HepG2 (cell line): ENCODE data around the gene APOA1. TPM values are rescaled to one million over a fixed set of nuclear protein-coding genes. Genes with fewer than 3 reads are reported as not detected.
A peak's percentile ranks its signal among the peaks of the same experiment; 100 is the strongest.

Experiments used
- ATF1 ChIP-seq: IDR thresholded peaks from 2 replicates; pipeline ENCODE4 v1.6.1; 2016; ENCODE audit warnings: mild to moderate bottlenecking, control low read depth
- EP300 ChIP-seq, 3 experiments: sonication (generic) in 1 of 3; formaldehyde crosslinking in 1 of 3; IDR thresholded peaks; 2 replicates each; pipeline versions ENCODE4 v1.5.1 to v1.6.1; 2011 to 2020; ENCODE audit warnings: low read depth in 2 of 3, low read length in 2 of 3, borderline replicate concordance in 1 of 3, improper control_type of control experiment in 1 of 3, mild to moderate bottlenecking in 1 of 3, missing genetic modification reagents in 1 of 3, moderate library complexity in 1 of 3
- HMGXB3 ChIP-seq: sonication (generic); formaldehyde crosslinking; IDR thresholded peaks from 2 replicates; pipeline ENCODE4 v1.4.0; 2020; ENCODE audit warnings: missing genetic modification reagents, borderline replicate concordance
- HOMEZ ChIP-seq: IDR thresholded peaks from 2 replicates; pipeline ENCODE4 v1.6.1; 2016; ENCODE audit warnings: low read depth
- KDM6A ChIP-seq: IDR thresholded peaks from 2 replicates; pipeline ENCODE4 v1.6.1; 2016; ENCODE audit warnings: low read depth
- LCORL ChIP-seq, 2 experiments: fragments of 450-650 bp in 1 of 2; sonication (generic) in 1 of 2; formaldehyde crosslinking in 1 of 2; IDR thresholded peaks; 2 replicates each; pipeline versions ENCODE4 v1.5.0 to v1.6.1; 2017 to 2020; ENCODE audit warnings: antibody characterized with exemption in 1 of 2, missing genetic modification reagents in 1 of 2
- NCOA2 ChIP-seq: sonication (generic); formaldehyde crosslinking; IDR thresholded peaks from 2 replicates; pipeline ENCODE4 v1.8.0; 2022; ENCODE audit warnings: inconsistent platforms
- POLR2A ChIP-seq, 2 experiments: IDR thresholded peaks; 2 replicates each; pipeline ENCODE4 v1.6.1; 2011; ENCODE audit warnings: low read depth in 2 of 2, low read length in 2 of 2, mild to moderate bottlenecking in 1 of 2, moderate library complexity in 1 of 2; ENCODE audit not compliant: insufficient read depth in 1 of 2
- REST ChIP-seq, 2 experiments: IDR thresholded peaks; 2 replicates each; pipeline ENCODE4 v1.6.1; 2011 to 2012; ENCODE audit warnings: low read length in 2 of 2, borderline replicate concordance in 1 of 2, low read depth in 1 of 2, mild to moderate bottlenecking in 1 of 2, moderate library complexity in 1 of 2
- SMC3 ChIP-seq: IDR thresholded peaks from 2 replicates; pipeline ENCODE4 v1.6.1; 2011; ENCODE audit warnings: low read length, improper control_type of control experiment
- SP2 ChIP-seq: sonication (generic); formaldehyde crosslinking; IDR thresholded peaks from 2 replicates; pipeline ENCODE4 v1.5.1; 2020; ENCODE audit warnings: mild to moderate bottlenecking, missing genetic modification reagents
- SSRP1 ChIP-seq: IDR thresholded peaks from 2 replicates; pipeline ENCODE4 v1.6.1; 2016; ENCODE audit warnings: control low read depth
- YY1 ChIP-seq: IDR thresholded peaks from 2 replicates; pipeline ENCODE4 v1.6.1; 2011; ENCODE audit warnings: low read length, low read depth, moderate library complexity, mild to moderate bottlenecking; ENCODE audit not compliant: insufficient read depth, insufficient replicate concordance
- ZBTB49 ChIP-seq: sonication (generic); formaldehyde crosslinking; IDR thresholded peaks from 2 replicates; pipeline ENCODE4 v1.4.0; 2020; ENCODE audit warnings: missing genetic modification reagents, borderline replicate concordance
- ZNF510 ChIP-seq: sonication (generic); formaldehyde crosslinking; IDR thresholded peaks from 2 replicates; pipeline ENCODE4 v1.4.0; 2020; ENCODE audit warnings: low read depth, mild to moderate bottlenecking, missing genetic modification reagents
- ZNF569 ChIP-seq: sonication (generic); formaldehyde crosslinking; IDR thresholded peaks from 2 replicates; pipeline ENCODE4 v1.5.0; 2020; ENCODE audit warnings: mild to moderate bottlenecking, missing genetic modification reagents, moderate library complexity, borderline replicate concordance
- ZNF720 ChIP-seq: sonication (generic); formaldehyde crosslinking; IDR thresholded peaks from 2 replicates; pipeline ENCODE4 v1.4.0; 2020; ENCODE audit warnings: missing genetic modification reagents
- polyA plus RNA-seq, 8 experiments: library from polyadenylated mRNA; depleted of rRNA in 3 of 8; stranded (reverse) in 7 of 8; unstranded in 1 of 8; fragments of >200 nt; fragmentation: Illumina TruSeq in 4 of 8; extraction: Trizol in 4 of 8; gene quantifications; 2 replicates each; pipeline versions ENCODE4 v1.2.1 to v1.2.3, GENCODE V29; 2011 to 2016; ENCODE audit warnings: low read depth in 4 of 8, missing spikeins in 1 of 8, mixed read lengths in 1 of 8; ENCODE audit not compliant: insufficient read depth in 1 of 8
- total RNA-seq, 5 experiments: library from RNA; depleted of rRNA; stranded (reverse); fragments of >200 nt; fragmentation: Illumina TruSeq; extraction: Trizol; gene quantifications; 2 replicates each; pipeline ENCODE4 v1.2.3, GENCODE V29; 2016; ENCODE audit warnings: low read depth in 1 of 5

The APOA1 gene
- total and polyA plus RNA-seq, 2 of the 13 experiments (the other 11 are each of a cell fraction or from before 2014, with no cell fraction given): 1,973 to 5,485 TPM

- TF ChIP-seq YY1: no peak
- no peak for TF ChIP-seq SP2 (CRISPR knock-in tag)
- no peak for TF ChIP-seq ATF1 (CRISPR knock-in tag)
- no peak for TF ChIP-seq ZNF569 (CRISPR knock-in tag)
- no peak for TF ChIP-seq ZNF510 (CRISPR knock-in tag)
- TF ChIP-seq POLR2A (IDR thresholded peaks at IDR 0.05; ENCODE audit: insufficient read depth in 1 of 2, low read depth in 2 of 2, low read length in 2 of 2): peak in 1 of 2 experiments; percentile 24; a peak in 1 of 4 replicates
- TF ChIP-seq HOMEZ: no peak
- TF ChIP-seq LCORL (IDR thresholded peaks at IDR 0.05): no peak
- peak; percentile 37; the same call in 1 of the 2 replicates for TF ChIP-seq LCORL (CRISPR knock-in tag; IDR thresholded peaks at IDR 0.05)
- TF ChIP-seq EP300 (IDR thresholded peaks at IDR 0.05; ENCODE audit: low read depth in 2 of 2, low read length in 2 of 2): peak in 1 of 2 experiments; percentile 25; a peak in 2 of 4 replicates
- TF ChIP-seq EP300 (CRISPR knock-in tag; IDR thresholded peaks at IDR 0.05; ENCODE audit: borderline replicate concordance): no peak
- TF ChIP-seq REST (IDR thresholded peaks at IDR 0.05; ENCODE audit: borderline replicate concordance in 1 of 2, low read depth in 1 of 2, low read length in 2 of 2): no peak
- TF ChIP-seq ZBTB49 (CRISPR knock-in tag): no peak
- TF ChIP-seq ZNF720 (CRISPR knock-in tag): no peak
- no peak for TF ChIP-seq SSRP1 (CRISPR knock-in tag)
- no peak for TF ChIP-seq HMGXB3 (CRISPR knock-in tag)
- TF ChIP-seq SMC3: no peak
- no peak; the same call in 1 of the 2 replicates for TF ChIP-seq NCOA2 (CRISPR knock-in tag)
- TF ChIP-seq KDM6A (CRISPR knock-in tag): no peak
Measured at GRCh38 chr11:116813781-116814471, 23.5 kb downstream of the APOA1 start (continued).
